Measurements from ENCODE around the gene RNF144B. TPM values are rescaled to one million over a fixed set of nuclear protein-coding genes. Genes with fewer than 3 reads are reported as not detected.

Gene RNF144B
- total and polyA plus RNA-seq, 2 of the 13 experiments (the other 11 are each of a cell fraction or from before 2014, with no cell fraction given) = 1.8 to 4.3 TPM

DNA sequence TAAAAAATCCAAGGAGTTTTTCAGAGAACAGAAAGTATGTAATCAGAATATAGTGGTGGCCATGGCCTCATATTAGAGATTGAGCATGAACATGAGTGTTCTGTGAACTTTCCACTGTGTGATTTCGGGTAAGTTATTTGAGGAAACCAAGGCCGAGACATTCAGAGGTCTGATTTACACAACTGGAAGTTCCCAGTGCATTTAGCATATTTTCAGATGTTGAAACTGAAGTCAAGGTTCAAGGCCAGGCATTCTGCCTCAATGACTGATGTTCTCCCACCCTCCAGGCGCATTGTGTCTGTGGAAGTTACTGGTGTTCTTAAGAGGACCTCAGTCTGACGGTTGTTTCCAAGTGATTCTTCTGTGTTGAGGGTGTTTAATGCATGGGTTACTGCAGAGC is 26.2 kb downstream of the RNF144B start:
- WGBS (ENCODE audit: low lambda C conversion rate) = 83% methylated on average over 4 of the region's 4 CpGs
- Histone ChIP-seq H2AFZ (ENCODE audit: low read length) (no peak overlapping the region), H3K4me1 (ENCODE audit: insufficient read depth, low read length) (peaks cover 10% of the 10 kb centered on the region), H4K20me1 (ENCODE audit: insufficient read depth, low read length) (no peaks in the 10 kb centered on the region), H3K4me3 (replicated peaks in 1 of 3; ENCODE audit: insufficient read depth in 1 of 3, low read depth in 2 of 3, low read length in 3 of 3) (no peak overlapping the region), H3K79me2 (ENCODE audit: insufficient read depth, low read length) (no peaks in the 10 kb centered on the region), H3K9ac (ENCODE audit: insufficient read depth, low read depth, low read length) (no peak overlapping the region), H3K36me3 (replicated peaks in 1 of 2; ENCODE audit: control insufficient read depth in 1 of 2, insufficient read depth in 2 of 2, low read length in 2 of 2) (no peaks in the 10 kb centered on the region; a peak in 2 of 5 replicates), H3K9me3 (ENCODE audit: low read length) (no peaks in the 10 kb centered on the region), H3K27ac (ENCODE audit: extremely low read length, insufficient read depth, low read length) (no peak overlapping the region), H3K4me2 (ENCODE audit: low read depth, low read length) (no peak overlapping the region), H3K27me3 (ENCODE audit: control insufficient read depth in 1 of 2, insufficient read depth in 2 of 2, low read length in 2 of 2) (no peaks in the 10 kb centered on the region)
- ChIA-PET CTCF (ENCODE audit: low intra/inter-chr PET ratio, low total read pairs) (no interaction called here), POLR2A (no interaction called here)
- in situ Hi-C loops (cut with HindIII; ENCODE audit: extremely low pct_ligation_motif_present, low pct_unique_long_range_greater_than_20kb) (no loop called here), intact Hi-C loops (cut with micrococcal nuclease; ENCODE audit: unreplicated experiment) (no loop called here)
- BruUV-seq (replicated peaks) = no TSS peak
- peak; percentile 34; the same call in 1 of the 2 replicates for TF ChIP-seq HNF4A (CRISPR knock-in tag; IDR thresholded peaks at IDR 0.05)
- TF ChIP-seq, protein P1, sequence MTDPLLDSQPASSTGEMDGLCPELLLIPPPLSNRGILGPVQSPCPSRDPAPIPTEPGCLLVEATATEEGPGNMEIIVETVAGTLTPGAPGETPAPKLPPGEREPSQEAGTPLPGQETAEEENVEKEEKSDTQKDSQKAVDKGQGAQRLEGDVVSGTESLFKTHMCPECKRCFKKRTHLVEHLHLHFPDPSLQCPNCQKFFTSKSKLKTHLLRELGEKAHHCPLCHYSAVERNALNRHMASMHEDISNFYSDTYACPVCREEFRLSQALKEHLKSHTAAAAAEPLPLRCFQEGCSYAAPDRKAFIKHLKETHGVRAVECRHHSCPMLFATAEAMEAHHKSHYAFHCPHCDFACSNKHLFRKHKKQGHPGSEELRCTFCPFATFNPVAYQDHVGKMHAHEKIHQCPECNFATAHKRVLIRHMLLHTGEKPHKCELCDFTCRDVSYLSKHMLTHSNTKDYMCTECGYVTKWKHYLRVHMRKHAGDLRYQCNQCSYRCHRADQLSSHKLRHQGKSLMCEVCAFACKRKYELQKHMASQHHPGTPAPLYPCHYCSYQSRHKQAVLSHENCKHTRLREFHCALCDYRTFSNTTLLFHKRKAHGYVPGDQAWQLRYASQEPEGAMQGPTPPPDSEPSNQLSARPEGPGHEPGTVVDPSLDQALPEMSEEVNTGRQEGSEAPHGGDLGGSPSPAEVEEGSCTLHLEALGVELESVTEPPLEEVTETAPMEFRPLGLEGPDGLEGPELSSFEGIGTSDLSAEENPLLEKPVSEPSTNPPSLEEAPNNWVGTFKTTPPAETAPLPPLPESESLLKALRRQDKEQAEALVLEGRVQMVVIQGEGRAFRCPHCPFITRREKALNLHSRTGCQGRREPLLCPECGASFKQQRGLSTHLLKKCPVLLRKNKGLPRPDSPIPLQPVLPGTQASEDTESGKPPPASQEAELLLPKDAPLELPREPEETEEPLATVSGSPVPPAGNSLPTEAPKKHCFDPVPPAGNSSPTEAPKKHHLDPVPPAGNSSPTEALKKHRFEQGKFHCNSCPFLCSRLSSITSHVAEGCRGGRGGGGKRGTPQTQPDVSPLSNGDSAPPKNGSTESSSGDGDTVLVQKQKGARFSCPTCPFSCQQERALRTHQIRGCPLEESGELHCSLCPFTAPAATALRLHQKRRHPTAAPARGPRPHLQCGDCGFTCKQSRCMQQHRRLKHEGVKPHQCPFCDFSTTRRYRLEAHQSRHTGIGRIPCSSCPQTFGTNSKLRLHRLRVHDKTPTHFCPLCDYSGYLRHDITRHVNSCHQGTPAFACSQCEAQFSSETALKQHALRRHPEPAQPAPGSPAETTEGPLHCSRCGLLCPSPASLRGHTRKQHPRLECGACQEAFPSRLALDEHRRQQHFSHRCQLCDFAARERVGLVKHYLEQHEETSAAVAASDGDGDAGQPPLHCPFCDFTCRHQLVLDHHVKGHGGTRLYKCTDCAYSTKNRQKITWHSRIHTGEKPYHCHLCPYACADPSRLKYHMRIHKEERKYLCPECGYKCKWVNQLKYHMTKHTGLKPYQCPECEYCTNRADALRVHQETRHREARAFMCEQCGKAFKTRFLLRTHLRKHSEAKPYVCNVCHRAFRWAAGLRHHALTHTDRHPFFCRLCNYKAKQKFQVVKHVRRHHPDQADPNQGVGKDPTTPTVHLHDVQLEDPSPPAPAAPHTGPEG (CRISPR knock-in tag; IDR thresholded peaks at IDR 0.05) = no peak
- TF ChIP-seq, protein P2, sequence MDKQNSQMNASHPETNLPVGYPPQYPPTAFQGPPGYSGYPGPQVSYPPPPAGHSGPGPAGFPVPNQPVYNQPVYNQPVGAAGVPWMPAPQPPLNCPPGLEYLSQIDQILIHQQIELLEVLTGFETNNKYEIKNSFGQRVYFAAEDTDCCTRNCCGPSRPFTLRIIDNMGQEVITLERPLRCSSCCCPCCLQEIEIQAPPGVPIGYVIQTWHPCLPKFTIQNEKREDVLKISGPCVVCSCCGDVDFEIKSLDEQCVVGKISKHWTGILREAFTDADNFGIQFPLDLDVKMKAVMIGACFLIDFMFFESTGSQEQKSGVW (CRISPR knock-in tag; IDR thresholded peaks at IDR 0.05; ENCODE audit: borderline replicate concordance) = no peak
- no peak for ATAC-seq
- no peak for FAIRE-seq
- DNase-seq (ENCODE audit: low spot score) = no peak
